Measurements from ENCODE around the gene SNX25.

The SNX25 gene

GRCh38 chr4:185286571-185286970 is 77.2 kb downstream of the SNX25 start:
- TF ChIP-seq CTCF (conservative IDR thresholded peaks at IDR 0.05) = no peak
- H3K27ac ChIP-seq = no peak overlapping the region

DNA sequence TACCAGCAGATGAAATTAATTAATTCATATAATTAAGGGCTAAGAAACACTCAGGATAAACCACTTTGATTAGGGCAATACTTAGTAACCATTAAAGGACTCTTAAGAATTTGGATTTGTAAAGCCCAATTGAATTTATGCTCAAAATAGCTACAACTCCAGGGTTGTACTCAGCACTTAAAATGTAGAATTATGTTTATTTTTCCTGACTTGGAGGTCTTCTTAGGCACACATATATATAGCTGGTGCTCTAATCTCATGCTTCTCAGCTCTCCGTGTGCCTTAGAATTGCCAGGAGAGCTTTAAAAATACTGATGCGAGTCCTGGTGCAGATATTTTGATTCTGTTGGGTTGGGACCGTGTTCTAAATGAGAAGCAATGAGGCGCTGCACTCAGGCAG is 77.6 kb downstream of the SNX25 start:
- H3K27ac ChIP-seq = no peak overlapping the region
- no peak for TF ChIP-seq CTCF (conservative IDR thresholded peaks at IDR 0.05)

- no peak overlapping the region for H3K27ac ChIP-seq
- TF ChIP-seq CTCF (conservative IDR thresholded peaks at IDR 0.05) = no peak
Measured at GRCh38 chr4:185290018-185290607, 80.7 kb downstream of the SNX25 start.

- no peak overlapping the region for H3K27ac ChIP-seq
- no peak for TF ChIP-seq CTCF (conservative IDR thresholded peaks at IDR 0.05)
Measured at GRCh38 chr4:185290656-185291055, 81.3 kb downstream of the SNX25 start.

DNA sequence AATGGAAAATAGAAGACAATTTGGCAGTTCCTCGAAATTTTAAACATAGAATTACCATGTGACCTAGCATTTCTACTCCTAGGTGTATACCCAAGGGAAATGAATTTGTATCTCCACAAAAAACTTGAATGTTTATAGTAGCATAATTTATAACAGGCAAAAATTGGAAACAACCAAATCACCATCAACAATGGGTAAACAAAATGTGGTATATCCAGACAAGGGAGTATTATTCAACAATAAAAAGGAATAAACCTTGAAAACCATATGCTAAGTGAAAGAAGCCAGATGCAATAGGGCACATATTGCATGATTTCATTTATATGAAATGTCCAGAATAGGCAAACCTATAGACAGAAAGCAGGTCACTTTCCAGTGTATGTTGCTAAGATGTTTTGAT is 83.8 kb downstream of the SNX25 start:
- no peak overlapping the region for H3K27ac ChIP-seq

GRCh38 chr4:185296665-185297460 is 87.5 kb downstream of the SNX25 start:
- H3K27ac ChIP-seq = no peak overlapping the region
- TF ChIP-seq CTCF (conservative IDR thresholded peaks at IDR 0.05) = no peak

More for the DNA sequence above, 83.8 kb downstream of the SNX25 start:
- TF ChIP-seq CTCF (conservative IDR thresholded peaks at IDR 0.05) = no peak

DNA sequence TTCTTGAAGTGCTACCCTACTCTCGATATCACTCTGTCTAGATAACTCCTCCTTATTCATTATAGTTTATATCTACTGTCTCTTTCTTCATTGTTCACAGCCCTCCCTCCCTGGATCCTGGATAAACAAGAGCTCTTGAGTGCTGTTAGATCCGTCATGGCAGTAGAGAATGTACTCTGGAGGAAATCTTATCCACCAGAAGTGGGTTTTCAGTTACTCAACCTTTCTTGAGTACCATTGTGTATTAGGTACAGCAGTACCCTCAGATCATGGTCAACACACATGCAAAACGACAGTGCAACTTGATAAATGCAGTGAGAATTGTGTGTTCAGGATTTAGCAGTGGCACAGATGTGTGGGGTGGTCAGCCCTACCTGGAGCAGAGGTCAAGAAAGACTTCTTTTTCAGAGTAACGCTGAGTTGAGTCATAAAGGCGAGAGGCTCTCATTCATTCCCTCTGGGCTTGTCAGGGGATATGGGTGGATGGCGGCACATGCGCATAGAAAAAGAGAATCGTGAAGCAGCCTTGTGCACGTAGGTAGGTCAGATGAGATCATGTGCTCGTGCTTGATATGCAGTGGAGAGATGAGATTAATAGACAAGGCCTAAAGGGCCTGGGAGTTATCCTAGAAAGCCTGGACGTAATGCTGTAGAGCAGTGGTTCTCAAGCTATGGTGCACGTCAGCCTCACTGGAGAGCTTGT is 89.5 kb downstream of the SNX25 start:
- TF ChIP-seq CTCF (conservative IDR thresholded peaks at IDR 0.05) = no peak
- H3K27ac ChIP-seq = no peak overlapping the region

Data from VCaP (cell line).